H1 (cell line): ENCODE results near the gene RPTOR. TPM values are rescaled to one million over a fixed set of nuclear protein-coding genes. Genes with fewer than 3 reads are reported as not detected.

Source experiments
- CTCF ChIA-PET: fragments of 300-600 bp; sonication (Branson Sonifier 250); formaldehyde crosslinking; loops from one replicate; lab custom pipeline; 2021; ENCODE audit not compliant: partially characterized antibody; lab: Charles Lee
- POLR2A ChIA-PET: fragments of 300-600 bp; sonication (Branson Sonifier 250); formaldehyde crosslinking; loops from one replicate; lab custom pipeline; 2021; ENCODE audit warnings: inconsistent platforms; ENCODE audit not compliant: partially characterized antibody; lab: Charles Lee
- DNase-seq, 2 experiments: peaks; one replicate each; pipeline versions ENCODE4 v3.0.0 to v3.0.0-alpha.2; 2010 to 2022; ENCODE audit warnings: low spot score in 2 of 2, low read depth in 1 of 2, mixed read lengths in 1 of 2
- FAIRE-seq: peaks from 2 replicates; lab custom pipeline; 2011; peaks lifted over from hg19 to GRCh38; lab: Jason Lieb, UNC
- H2AFZ ChIP-seq: 2 replicates; pipeline ENCODE4 v1.8.1; 2012; ENCODE audit warnings: low read length, inconsistent platforms
- H2AK5ac ChIP-seq: 2 replicates; pipeline ENCODE4 v1.6.1; 2013; ENCODE audit warnings: low read depth, low read length
- H2BK120ac ChIP-seq: replicated peaks from 2 replicates; pipeline ENCODE3; 2013; ENCODE audit warnings: low read depth, low read length, inconsistent platforms
- H2BK12ac ChIP-seq: 2 replicates; pipeline ENCODE4 v1.6.1; 2013; ENCODE audit warnings: low read depth, low read length
- H2BK15ac ChIP-seq: 2 replicates; pipeline ENCODE4 v1.6.1; 2013; ENCODE audit warnings: low read length
- H2BK20ac ChIP-seq: 2 replicates; pipeline ENCODE4 v1.6.1; 2013; ENCODE audit warnings: low read length
- H2BK5ac ChIP-seq: 2 replicates; pipeline ENCODE4 v1.6.1; 2013; ENCODE audit warnings: low read depth, low read length
- H3K14ac ChIP-seq: 2 replicates; pipeline ENCODE4 v1.6.1; 2013; ENCODE audit warnings: inconsistent platforms; ENCODE audit not compliant: insufficient read length
- H3K18ac ChIP-seq: 2 replicates; pipeline ENCODE4 v1.6.1; 2013; ENCODE audit warnings: low read length; ENCODE audit errors: extremely low read depth
- H3K23ac ChIP-seq: 2 replicates; pipeline ENCODE4 v1.6.1; 2013; ENCODE audit warnings: inconsistent platforms; ENCODE audit not compliant: insufficient read length
- H3K23me2 ChIP-seq: 2 replicates; pipeline ENCODE4 v1.6.1; 2013; ENCODE audit warnings: low read depth, low read length
- H3K27ac ChIP-seq: 2 replicates; pipeline ENCODE4 v1.6.1; 2011; ENCODE audit warnings: low read depth, low read length, inconsistent platforms
- H3K27me3 ChIP-seq, 4 experiments: replicated peaks in 1 of 4; 1 replicate in 1 of 4; 2 replicates in 3 of 4; pipeline versions ENCODE4 v1.6.1 to v1.8.1; 2011 to 2013; ENCODE audit warnings: low read length in 3 of 4, mild to moderate bottlenecking in 3 of 4, inconsistent platforms in 2 of 4, mixed read lengths in 2 of 4, moderate library complexity in 1 of 4; ENCODE audit not compliant: control insufficient read depth in 3 of 4, insufficient read depth in 3 of 4; ENCODE audit errors: extremely low read depth in 1 of 4
- H3K36me3 ChIP-seq, 4 experiments: 2 replicates each; pipeline versions ENCODE4 v1.6.1 to v1.8.1; 2011 to 2013; ENCODE audit warnings: mild to moderate bottlenecking in 4 of 4, low read length in 3 of 4, moderate library complexity in 2 of 4, control low read depth in 1 of 4, inconsistent platforms in 1 of 4; ENCODE audit not compliant: insufficient read depth in 4 of 4, control insufficient read depth in 2 of 4
- H3K4ac ChIP-seq: replicated peaks from 2 replicates; pipeline ENCODE3; 2013; ENCODE audit warnings: low read length, low read depth, mixed read lengths, inconsistent platforms; ENCODE audit not compliant: insufficient read length
- H3K4me1 ChIP-seq, 4 experiments: replicated peaks in 1 of 4; 1 replicate in 1 of 4; 2 replicates in 3 of 4; pipeline versions ENCODE4 v1.6.1 to v1.8.1; 2011 to 2013; ENCODE audit warnings: low read length in 3 of 4, inconsistent platforms in 2 of 4, mixed read lengths in 1 of 4; ENCODE audit not compliant: insufficient read depth in 4 of 4, control insufficient read depth in 3 of 4
- H3K4me2 ChIP-seq, 2 experiments: 2 replicates each; pipeline versions ENCODE4 v1.6.1 to v1.8.1; 2011 to 2013; ENCODE audit warnings: low read depth in 2 of 2, low read length in 2 of 2, control low read depth in 1 of 2, inconsistent platforms in 1 of 2, mild to moderate bottlenecking in 1 of 2; ENCODE audit not compliant: insufficient read depth in 1 of 2
- H3K4me3 ChIP-seq, 4 experiments: fragments of 200-600, 300-600 bp in 1 of 4; sonication (generic), shearing (Covaris generic), sonication (Bioruptor Twin) in 1 of 4; 2 replicates each; pipeline versions ENCODE4 v1.5.1 to v1.8.1; 2011 to 2016; ENCODE audit warnings: low read length in 4 of 4, low read depth in 3 of 4, control low read depth in 2 of 4, inconsistent platforms in 2 of 4, mild to moderate bottlenecking in 2 of 4, mixed read lengths in 1 of 4, moderate library complexity in 1 of 4; ENCODE audit not compliant: insufficient read depth in 2 of 4; ENCODE audit errors: extremely low read depth in 1 of 4
- H3K56ac ChIP-seq: replicated peaks from 2 replicates; pipeline ENCODE3; 2013; ENCODE audit warnings: low read depth, mild to moderate bottlenecking, mixed read lengths, low read length, inconsistent platforms; ENCODE audit not compliant: insufficient read length
- H3K79me1 ChIP-seq: 2 replicates; pipeline ENCODE4 v1.6.1; 2013; ENCODE audit warnings: low read depth, low read length, control low read depth
- H3K79me2 ChIP-seq, 2 experiments: 2 replicates each; pipeline versions ENCODE4 v1.6.1 to v1.8.1; 2012 to 2013; ENCODE audit warnings: low read length in 2 of 2, mild to moderate bottlenecking in 2 of 2, inconsistent platforms in 1 of 2; ENCODE audit not compliant: insufficient read depth in 2 of 2, control insufficient read depth in 1 of 2
- H3K9ac ChIP-seq, 4 experiments: replicated peaks in 1 of 4; 1 replicate in 1 of 4; 2 replicates in 3 of 4; pipeline versions ENCODE4 v1.6.1 to v1.8.1; 2011 to 2013; ENCODE audit warnings: low read depth in 3 of 4, low read length in 3 of 4, control low read depth in 2 of 4, mild to moderate bottlenecking in 2 of 4, moderate library complexity in 2 of 4, inconsistent platforms in 1 of 4; ENCODE audit errors: extremely low read depth in 1 of 4
- H3K9me3 ChIP-seq, 2 experiments: 2 replicates each; pipeline versions ENCODE4 v1.6.1 to v1.8.1; 2012 to 2013; ENCODE audit warnings: mild to moderate bottlenecking in 2 of 2, moderate library complexity in 2 of 2, control low read depth in 1 of 2, inconsistent platforms in 1 of 2, low read depth in 1 of 2, low read length in 1 of 2, mixed read lengths in 1 of 2; ENCODE audit not compliant: insufficient read depth in 2 of 2
- H4K20me1 ChIP-seq, 2 experiments: replicated peaks in 1 of 2; 2 replicates each; pipeline versions ENCODE3 to v1.8.1; 2011 to 2013; ENCODE audit warnings: inconsistent platforms in 2 of 2, low read length in 2 of 2, mild to moderate bottlenecking in 1 of 2; ENCODE audit not compliant: insufficient read depth in 2 of 2, control insufficient read depth in 1 of 2
- H4K5ac ChIP-seq: 2 replicates; pipeline ENCODE4 v1.6.1; 2013; ENCODE audit warnings: low read length, low read depth, mixed read lengths, inconsistent platforms; ENCODE audit not compliant: insufficient read length
- H4K8ac ChIP-seq: 2 replicates; pipeline ENCODE4 v1.8.0; 2013; ENCODE audit warnings: mild to moderate bottlenecking, moderate library complexity, low read length, inconsistent platforms; ENCODE audit not compliant: insufficient read depth; ENCODE audit errors: extremely low read depth
- H4K91ac ChIP-seq: replicated peaks from 2 replicates; pipeline ENCODE3; 2013; ENCODE audit warnings: low read length, mixed read lengths, inconsistent platforms; ENCODE audit not compliant: insufficient read length
- GABPA ChIP-seq: IDR thresholded peaks from 2 replicates; pipeline ENCODE4 v1.6.1; 2011; ENCODE audit warnings: mild to moderate bottlenecking, low read length, moderate library complexity, borderline replicate concordance; ENCODE audit not compliant: insufficient read depth
- HDAC2 ChIP-seq, 2 experiments: fragments of 300-600 bp in 1 of 2; sonication (generic) in 1 of 2; IDR thresholded peaks; 2 replicates each; pipeline ENCODE4 v1.6.1; 2011 to 2012; ENCODE audit warnings: low read depth in 2 of 2, low read length in 2 of 2, mild to moderate bottlenecking in 2 of 2, moderate library complexity in 2 of 2, borderline replicate concordance in 1 of 2, inconsistent platforms in 1 of 2
- KDM4A ChIP-seq: IDR thresholded peaks from one replicate; pipeline ENCODE4 v1.7.1; 2012; ENCODE audit warnings: low read depth, mild to moderate bottlenecking, moderate library complexity, low read length, inconsistent platforms; ENCODE audit not compliant: severe bottlenecking
- RAD21 ChIP-seq, 2 experiments: IDR thresholded peaks in 1 of 2; conservative IDR thresholded peaks in 1 of 2; 2 replicates each; pipeline ENCODE4 v1.6.1; 2011; ENCODE audit warnings: low read depth in 2 of 2, low read length in 2 of 2, improper control_type of control experiment in 1 of 2, inconsistent platforms in 1 of 2, mild to moderate bottlenecking in 1 of 2, moderate library complexity in 1 of 2
- SIN3A ChIP-seq, 2 experiments: IDR thresholded peaks in 1 of 2; conservative IDR thresholded peaks in 1 of 2; 2 replicates each; pipeline ENCODE4 v1.6.1; 2011 to 2012; ENCODE audit warnings: low read length in 2 of 2, improper control_type of control experiment in 1 of 2, low read depth in 1 of 2, mild to moderate bottlenecking in 1 of 2
- YY1 ChIP-seq: IDR thresholded peaks from 2 replicates; pipeline ENCODE4 v1.6.1; 2011; ENCODE audit warnings: low read depth, mild to moderate bottlenecking, low read length
- WGBS, 2 experiments: shearing (Covaris generic) in 1 of 2; methylation state at CpG; one replicate each; pipeline versions ENCODE4 v1.1.6 to v1.1.7; 2013 to 2015; ENCODE audit warnings: low lambda C conversion rate in 2 of 2, mixed read lengths in 2 of 2, inconsistent platforms in 1 of 2, low coverage in 1 of 2, missing lambda C conversion rate in 1 of 2; ENCODE audit not compliant: insufficient replicate concordance in 2 of 2, insufficient coverage in 1 of 2, insufficient read length in 1 of 2; ENCODE audit errors: extremely low coverage in 1 of 2, missing lambda C conversion rate in 1 of 2; 5-methylcytosine and 5-hydroxymethylcytosine counted together
- polyA plus RNA-seq, 7 experiments: library from polyadenylated mRNA; depleted of rRNA in 3 of 7; stranded (reverse) in 5 of 7; unstranded in 2 of 7; fragments of >200 nt in 5 of 7; fragments of 200-250 nt in 2 of 7; gene quantifications; 1 replicate in 5 of 7; 2 replicates in 1 of 7; 4 replicates in 1 of 7; pipeline versions ENCODE4 v1.2.1 to v1.2.3, GENCODE V29; 2011 to 2013; ENCODE audit warnings: missing spikeins in 2 of 7, mixed read lengths in 2 of 7
- total RNA-seq: library from RNA; stranded (reverse); fragmentation: NEBNext Ultra II Directional; extraction: Animal tissue kit (Norgen Biotek cat#: 25700); gene quantifications from 2 replicates; pipeline ENCODE4 v1.2.1, GENCODE V29; 2021
- TF ChIP-seq, protein P1 (sequence below), 3 experiments: IDR thresholded peaks; 1 replicate in 2 of 3; 2 replicates in 1 of 3; pipeline versions ENCODE4 v1.5.1 to v1.6.1; 2011; ENCODE audit warnings: low read length in 3 of 3, mild to moderate bottlenecking in 3 of 3, inconsistent platforms in 2 of 3, low read depth in 1 of 3, moderate library complexity in 1 of 3; ENCODE audit not compliant: insufficient read depth in 1 of 3; ENCODE audit errors: control extremely low read depth in 1 of 3

The RPTOR gene
- total and polyA plus RNA-seq, 2 of the 8 experiments (the other 6 are each of a cell fraction or from before 2014, with no cell fraction given), result 6.9 to 28.7 TPM

GRCh38 chr17:80649672-80650330 is 105.2 kb downstream of the RPTOR start:
- WGBS, 2 experiments, result 81% methylated on average over 14 of the region's 14 CpGs; no CpG with 5 or more reads in 1 of the 2 experiments
- H3K4ac ChIP-seq, result no peak overlapping the region
- H3K79me2 ChIP-seq, result peaks cover 0 to 47% of the 10 kb centered on the region in 2 experiments; a peak in 3 of 4 replicates
- no peak overlapping the region for H3K56ac ChIP-seq
- H4K8ac ChIP-seq, result no peak overlapping the region
- H3K9me3 ChIP-seq, result no peaks in the 10 kb centered on the region
- H2BK20ac ChIP-seq, result no peak overlapping the region
- H4K5ac ChIP-seq, result no peak overlapping the region
- H3K4me1 ChIP-seq, result peaks cover 3 to 10% (median 5%) of the 10 kb centered on the region in 4 experiments; a peak in 6 of 7 replicates
- no peak overlapping the region for H3K4me3 ChIP-seq
- no peak overlapping the region for H3K14ac ChIP-seq
- peaks cover 14% of the 10 kb centered on the region for H3K79me1 ChIP-seq
- no peak overlapping the region for H3K27ac ChIP-seq
- TF ChIP-seq YY1, result peak; percentile 51; the same call in 1 of the 2 replicates
- TF ChIP-seq SIN3A (conservative IDR thresholded peaks at IDR 0.05 in 1 of 2, IDR thresholded peaks at IDR 0.05 in 1 of 2; ENCODE audit: low read depth in 1 of 2, low read length in 2 of 2), result no peak
- TF ChIP-seq RAD21 (IDR thresholded peaks at IDR 0.05 in 1 of 2, conservative IDR thresholded peaks at IDR 0.05 in 1 of 2; ENCODE audit: low read depth in 2 of 2, low read length in 2 of 2), result peak; percentile 52 to 71
- TF ChIP-seq HDAC2 (IDR thresholded peaks at IDR 0.05; ENCODE audit: borderline replicate concordance in 1 of 2, low read depth in 2 of 2, low read length in 2 of 2), result 0 out of 4 replicates have a peak, but pooled peaks of 1 of the 2 experiments have one; percentile 60
- no peak for TF ChIP-seq KDM4A
- TF ChIP-seq, protein P1, sequence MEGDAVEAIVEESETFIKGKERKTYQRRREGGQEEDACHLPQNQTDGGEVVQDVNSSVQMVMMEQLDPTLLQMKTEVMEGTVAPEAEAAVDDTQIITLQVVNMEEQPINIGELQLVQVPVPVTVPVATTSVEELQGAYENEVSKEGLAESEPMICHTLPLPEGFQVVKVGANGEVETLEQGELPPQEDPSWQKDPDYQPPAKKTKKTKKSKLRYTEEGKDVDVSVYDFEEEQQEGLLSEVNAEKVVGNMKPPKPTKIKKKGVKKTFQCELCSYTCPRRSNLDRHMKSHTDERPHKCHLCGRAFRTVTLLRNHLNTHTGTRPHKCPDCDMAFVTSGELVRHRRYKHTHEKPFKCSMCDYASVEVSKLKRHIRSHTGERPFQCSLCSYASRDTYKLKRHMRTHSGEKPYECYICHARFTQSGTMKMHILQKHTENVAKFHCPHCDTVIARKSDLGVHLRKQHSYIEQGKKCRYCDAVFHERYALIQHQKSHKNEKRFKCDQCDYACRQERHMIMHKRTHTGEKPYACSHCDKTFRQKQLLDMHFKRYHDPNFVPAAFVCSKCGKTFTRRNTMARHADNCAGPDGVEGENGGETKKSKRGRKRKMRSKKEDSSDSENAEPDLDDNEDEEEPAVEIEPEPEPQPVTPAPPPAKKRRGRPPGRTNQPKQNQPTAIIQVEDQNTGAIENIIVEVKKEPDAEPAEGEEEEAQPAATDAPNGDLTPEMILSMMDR (IDR thresholded peaks at IDR 0.05; ENCODE audit: control extremely low read depth in 1 of 3, insufficient read depth in 1 of 3, low read depth in 1 of 3, low read length in 3 of 3), result peak; percentile 68 to 99 (median 76)
- peak; percentile 65; the same call in 1 of the 2 replicates for TF ChIP-seq GABPA
- H2AK5ac ChIP-seq, result no peak overlapping the region
- no peaks in the 10 kb centered on the region for H3K27me3 ChIP-seq
- no peak overlapping the region for H3K18ac ChIP-seq
- no peak overlapping the region for H2BK120ac ChIP-seq
- no peak overlapping the region for H2BK12ac ChIP-seq
- H4K91ac ChIP-seq, result no peak overlapping the region
- H2BK5ac ChIP-seq, result no peak overlapping the region; the same call in 1 of the 2 replicates
- H3K23me2 ChIP-seq, result no peaks in the 10 kb centered on the region
- no peaks in the 10 kb centered on the region for H3K36me3 ChIP-seq
- CTCF ChIA-PET, result interaction anchor here (0.6 to 3.2 kb wide), 24 partner anchors 10 to 250 kb away, joined by 3 to 30 read pairs (median 4); no protein-coding TSS in a partner anchor
- no peak overlapping the region for H2AFZ ChIP-seq
- peak; percentile 38 to 73 for DNase-seq
- H4K20me1 ChIP-seq, result peaks cover 4 to 21% of the 10 kb centered on the region in 2 experiments
- H3K23ac ChIP-seq, result no peak overlapping the region
- FAIRE-seq, result no peak
- H2BK15ac ChIP-seq, result no peak overlapping the region
- POLR2A ChIA-PET, result interaction anchor here (0.9 to 1.5 kb wide), 5 partner anchors 9 to 105 kb away, joined by 3 to 6 read pairs (median 3); no protein-coding TSS in a partner anchor
- no peak overlapping the region for H3K4me2 ChIP-seq
- H3K9ac ChIP-seq, result no peak overlapping the region
